Ovary (tissue), 3 donors: ENCODE results near the gene TESK2.

Experiments
- CTCF ChIP-seq, 3 donors: fragments of 450-650 bp in 2 of 3; fragments of 200-600 bp in 1 of 3; IDR thresholded peaks; one replicate each; pipeline versions ENCODE4 v1.5.1 to v1.8.0; 2016 to 2022; ENCODE audit warnings: antibody characterized with exemption in 3 of 3, mild to moderate bottlenecking in 1 of 3
- POLR2A ChIP-seq: fragments of 450-650 bp; IDR thresholded peaks from one replicate; pipeline ENCODE4 v1.6.1; 2017; ENCODE audit warnings: antibody characterized with exemption, mild to moderate bottlenecking, moderate library complexity
- donor health status: DM: no; HTN: no; CAD: no.

GRCh38 chr1:45328680-45329079 is 162.3 kb downstream of the TESK2 start:
- TF ChIP-seq POLR2A = no peak
- no peak for TF ChIP-seq CTCF (IDR thresholded peaks at IDR 0.05)
